Vagina (tissue), 2 donors: ENCODE results near the gene KCNK17. TPM values are rescaled to one million over a fixed set of nuclear protein-coding genes. Genes with fewer than 3 reads are reported as not detected.

Experiments
- DNase-seq, 2 donors: peaks; one replicate each; pipeline ENCODE4 v3.0.0-alpha.2; 2017; ENCODE audit errors: extremely low spot score in 2 of 2
- H3K27ac ChIP-seq: fragments of 200-600 bp; sonication (generic); one replicate; pipeline ENCODE4 v1.5.1; 2019
- H3K27me3 ChIP-seq: fragments of 200-600 bp; sonication (generic); one replicate; pipeline ENCODE4 v1.5.1; 2019
- H3K36me3 ChIP-seq, 2 donors: fragments of 200-600 bp; sonication (generic); one replicate each; pipeline ENCODE4 v1.5.1; 2017 to 2019
- H3K4me1 ChIP-seq: fragments of 200-600 bp; sonication (generic); one replicate; pipeline ENCODE4 v1.5.1; 2019
- H3K4me3 ChIP-seq, 2 donors: fragments of 200-600 bp; sonication (generic); 1 replicate in 1 of 2; 2 replicates in 1 of 2; pipeline ENCODE4 v1.5.1; 2016 to 2019
- H3K9me3 ChIP-seq: fragments of 200-600 bp; sonication (generic); one replicate; pipeline ENCODE4 v1.5.1; 2019
- CTCF ChIP-seq, 3 experiments: fragments of 450-650 bp in 2 of 3; fragments of 200-600 bp in 1 of 3; sonication (generic) in 1 of 3; IDR thresholded peaks; one replicate each; pipeline ENCODE4 v1.5.1; 2017 to 2019; ENCODE audit warnings: antibody characterized with exemption in 3 of 3, mild to moderate bottlenecking in 2 of 3, moderate library complexity in 2 of 3
- POLR2A ChIP-seq, 2 donors: fragments of 450-650 bp; IDR thresholded peaks; one replicate each; pipeline ENCODE4 v1.6.1; 2017; ENCODE audit warnings: antibody characterized with exemption in 2 of 2, mild to moderate bottlenecking in 2 of 2, moderate library complexity in 2 of 2
- POLR2AphosphoS5 ChIP-seq, 2 donors: sonication (generic); formaldehyde crosslinking; IDR thresholded peaks; one replicate each; pipeline ENCODE4 v1.9.0; 2017; ENCODE audit warnings: antibody characterized with exemption in 2 of 2, mild to moderate bottlenecking in 2 of 2, low read depth in 1 of 2; ENCODE audit not compliant: insufficient read depth in 1 of 2
- intact Hi-C: fragments of 100-400 bp; cut with DNase I; formaldehyde crosslinking; loops from one replicate; pipeline ENCODE4 v1.15.1; 2023
- total RNA-seq: library from RNA; depleted of rRNA; stranded (reverse); fragments of >200 nt; gene quantifications from one replicate; pipeline ENCODE4 v1.2.3, GENCODE V29; 2016

The KCNK17 gene
- total RNA-seq, 1 donor from 2014 or later: not detected

GRCh38 chr6:39335780-39336545 is 21.7 kb upstream of the KCNK17 start:
- Histone ChIP-seq H3K27me3 (no peaks in the 10 kb centered on the region), H3K9me3 (no peaks in the 10 kb centered on the region), H3K36me3 (no peaks in the 10 kb centered on the region), H3K27ac (no peak overlapping the region), H3K4me3 (no peak overlapping the region), H3K4me1 (no peaks in the 10 kb centered on the region)
- no peak for DNase-seq
- intact Hi-C loops: no loop called here
- no peak for TF ChIP-seq CTCF (IDR thresholded peaks at IDR 0.05)
- no peak for TF ChIP-seq POLR2AphosphoS5 (IDR thresholded peaks at IDR 0.05; ENCODE audit: insufficient read depth in 1 of 2, low read depth in 1 of 2)
- TF ChIP-seq POLR2A (IDR thresholded peaks at IDR 0.05): no peak

GRCh38 chr6:39333644-39334438 is 19.6 kb upstream of the KCNK17 start:
- H3K36me3 ChIP-seq: no peaks in the 10 kb centered on the region
- TF ChIP-seq POLR2A (IDR thresholded peaks at IDR 0.05): no peak
- no peak for TF ChIP-seq POLR2AphosphoS5 (IDR thresholded peaks at IDR 0.05; ENCODE audit: insufficient read depth in 1 of 2, low read depth in 1 of 2)
- no peak for TF ChIP-seq CTCF (IDR thresholded peaks at IDR 0.05)
- H3K9me3 ChIP-seq: no peaks in the 10 kb centered on the region

GRCh38 chr6:39330476-39330875 is 16.3 kb upstream of the KCNK17 start:
- no peak for TF ChIP-seq CTCF (IDR thresholded peaks at IDR 0.05)
- TF ChIP-seq POLR2A (IDR thresholded peaks at IDR 0.05): no peak
- no peak for TF ChIP-seq POLR2AphosphoS5 (IDR thresholded peaks at IDR 0.05; ENCODE audit: insufficient read depth in 1 of 2, low read depth in 1 of 2)
- no peaks in the 10 kb centered on the region for H3K9me3 ChIP-seq
- H3K27ac ChIP-seq: no peak overlapping the region
- intact Hi-C loops: no loop called here
- no peak for DNase-seq
- no peaks in the 10 kb centered on the region for H3K27me3 ChIP-seq
- H3K36me3 ChIP-seq: no peaks in the 10 kb centered on the region
- H3K4me1 ChIP-seq: no peaks in the 10 kb centered on the region
- no peak overlapping the region for H3K4me3 ChIP-seq

More at GRCh38 chr6:39333644-39334438, 19.6 kb upstream of the KCNK17 start:
- no peak for DNase-seq
- no peak overlapping the region for H3K4me3 ChIP-seq
- no peaks in the 10 kb centered on the region for H3K4me1 ChIP-seq
- intact Hi-C loops: no loop called here
- H3K27me3 ChIP-seq: no peaks in the 10 kb centered on the region
- H3K27ac ChIP-seq: no peak overlapping the region

- no peaks in the 10 kb centered on the region for H3K27me3 ChIP-seq
- intact Hi-C loops: no loop called here
- DNase-seq: no peak
- H3K4me1 ChIP-seq: no peaks in the 10 kb centered on the region
- no peaks in the 10 kb centered on the region for H3K9me3 ChIP-seq
- TF ChIP-seq POLR2AphosphoS5 (IDR thresholded peaks at IDR 0.05; ENCODE audit: insufficient read depth in 1 of 2, low read depth in 1 of 2) (no peak), POLR2A (IDR thresholded peaks at IDR 0.05) (no peak), CTCF (IDR thresholded peaks at IDR 0.05) (no peak)
- H3K27ac ChIP-seq: no peak overlapping the region
- H3K36me3 ChIP-seq: no peaks in the 10 kb centered on the region
- no peak overlapping the region for H3K4me3 ChIP-seq
These were observed 15.8 kb upstream of the KCNK17 start for GRCh38 chr6:39330057-39330456.

- no peaks in the 10 kb centered on the region for H3K36me3 ChIP-seq
- no peak for DNase-seq
- no peaks in the 10 kb centered on the region for H3K27me3 ChIP-seq
- no peaks in the 10 kb centered on the region for H3K4me1 ChIP-seq
- H3K9me3 ChIP-seq: no peaks in the 10 kb centered on the region
- no peak overlapping the region for H3K4me3 ChIP-seq
- no peak overlapping the region for H3K27ac ChIP-seq
- intact Hi-C loops: no loop called here
- no peak for TF ChIP-seq CTCF (IDR thresholded peaks at IDR 0.05)
- TF ChIP-seq POLR2A (IDR thresholded peaks at IDR 0.05): no peak
- no peak for TF ChIP-seq POLR2AphosphoS5 (IDR thresholded peaks at IDR 0.05; ENCODE audit: insufficient read depth in 1 of 2, low read depth in 1 of 2)
These were observed 13.8 kb upstream of the KCNK17 start for GRCh38 chr6:39328066-39328465.
